BLaER1 treated with 17β-estradiol and CSF1 and Interleukin-3, amounts not matched to agents 10 nM and 100 nM (cell line): Measurements from ENCODE around the gene PDE11A.

Experiments used
- H3K27ac ChIP-seq, 11 experiments: shearing (Covaris generic); formaldehyde crosslinking; 2 replicates each; pipeline ENCODE4 v1.8.1; 2022
- H3K27me3 ChIP-seq, 11 experiments: shearing (Covaris generic); formaldehyde crosslinking; 2 replicates each; pipeline ENCODE4 v1.8.1; 2022
- H3K36me3 ChIP-seq, 11 experiments: shearing (Covaris generic); formaldehyde crosslinking; 2 replicates each; pipeline ENCODE4 v1.8.1; 2022
- H3K4me1 ChIP-seq, 10 experiments: shearing (Covaris generic); formaldehyde crosslinking; 2 replicates each; pipeline ENCODE4 v1.8.1; 2022
- H3K4me2 ChIP-seq, 11 experiments: shearing (Covaris generic); formaldehyde crosslinking; 2 replicates each; pipeline ENCODE4 v1.8.1; 2022
- H3K4me3 ChIP-seq, 10 experiments: shearing (Covaris generic); formaldehyde crosslinking; 2 replicates each; pipeline ENCODE4 v1.8.1; 2022
- H3K9ac ChIP-seq, 11 experiments: shearing (Covaris generic); formaldehyde crosslinking; 2 replicates each; pipeline ENCODE4 v1.8.1; 2022
- H3K9me3 ChIP-seq, 11 experiments: shearing (Covaris generic); formaldehyde crosslinking; replicated peaks in 1 of 11; 2 replicates each; pipeline ENCODE4 v1.8.1; 2022
- H4K20me1 ChIP-seq, 11 experiments: shearing (Covaris generic); formaldehyde crosslinking; 2 replicates each; pipeline ENCODE4 v1.8.1; 2022
- Cebpa-rat ChIP-seq, 11 experiments: shearing (Covaris generic); IDR thresholded peaks; 2 replicates each; pipeline ENCODE4 v1.8.1; 2022

The PDE11A gene

GRCh38 chr2:177606636-177607035 is 465.9 kb downstream of the PDE11A start:
- H3K4me1 ChIP-seq = no peaks in the 10 kb centered on the region
- no peaks in the 10 kb centered on the region for H3K36me3 ChIP-seq
- no peak overlapping the region for H3K27ac ChIP-seq
- H4K20me1 ChIP-seq = no peaks in the 10 kb centered on the region
- peaks cover 14 to 31% (median 21%) of the 10 kb centered on the region in 11 experiments for H3K9me3 ChIP-seq
- no peaks in the 10 kb centered on the region for H3K27me3 ChIP-seq
- no peak overlapping the region for H3K4me2 ChIP-seq
- H3K4me3 ChIP-seq = no peak overlapping the region
- no peak overlapping the region for H3K9ac ChIP-seq
- TF ChIP-seq Cebpa-rat (IDR thresholded peaks at IDR 0.05) = no peak

GRCh38 chr2:177604271-177605065 is 468.1 kb downstream of the PDE11A start:
- Histone ChIP-seq H3K9ac (no peak overlapping the region), H3K4me1 (no peaks in the 10 kb centered on the region), H3K4me3 (no peak overlapping the region), H3K27ac (no peak overlapping the region), H3K36me3 (no peaks in the 10 kb centered on the region), H4K20me1 (no peaks in the 10 kb centered on the region), H3K9me3 (peaks cover 12 to 21% (median 14%) of the 10 kb centered on the region in 11 experiments), H3K4me2 (no peak overlapping the region), H3K27me3 (no peaks in the 10 kb centered on the region)
- TF ChIP-seq Cebpa-rat (IDR thresholded peaks at IDR 0.05) = no peak

DNA sequence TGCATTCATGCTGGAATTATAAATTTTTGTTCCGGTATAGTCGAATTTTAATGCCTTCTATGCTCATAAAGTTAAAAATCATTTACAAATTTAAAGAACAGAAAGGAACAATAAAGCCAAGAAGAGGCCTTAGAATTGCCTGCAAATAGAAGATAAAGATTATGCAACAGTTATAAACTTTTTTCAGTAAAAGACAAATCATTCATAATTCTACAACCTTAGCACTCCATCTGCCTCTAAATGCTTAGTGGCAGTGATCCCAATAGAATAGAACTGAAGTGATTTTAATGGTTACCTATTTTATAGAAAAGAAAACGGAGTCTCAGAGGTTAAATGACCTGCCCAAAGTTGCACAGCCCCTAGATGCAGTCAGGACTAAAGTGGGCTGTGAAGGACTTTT is 468.8 kb downstream of the PDE11A start:
- H3K4me2 ChIP-seq = no peak overlapping the region
- H3K9ac ChIP-seq = no peak overlapping the region
- H3K4me3 ChIP-seq = no peak overlapping the region
- TF ChIP-seq Cebpa-rat (IDR thresholded peaks at IDR 0.05) = no peak
- H3K36me3 ChIP-seq = no peaks in the 10 kb centered on the region
- H3K4me1 ChIP-seq = no peaks in the 10 kb centered on the region
- H3K9me3 ChIP-seq = peaks cover 5 to 14% (median 7%) of the 10 kb centered on the region in 11 experiments; a peak in 20 of 22 replicates
- H4K20me1 ChIP-seq = no peaks in the 10 kb centered on the region
- H3K27me3 ChIP-seq = no peaks in the 10 kb centered on the region
- no peak overlapping the region for H3K27ac ChIP-seq

- no peak overlapping the region for H3K4me2 ChIP-seq
Measured at GRCh38 chr2:177603181-177603580, 469.4 kb downstream of the PDE11A start.

DNA sequence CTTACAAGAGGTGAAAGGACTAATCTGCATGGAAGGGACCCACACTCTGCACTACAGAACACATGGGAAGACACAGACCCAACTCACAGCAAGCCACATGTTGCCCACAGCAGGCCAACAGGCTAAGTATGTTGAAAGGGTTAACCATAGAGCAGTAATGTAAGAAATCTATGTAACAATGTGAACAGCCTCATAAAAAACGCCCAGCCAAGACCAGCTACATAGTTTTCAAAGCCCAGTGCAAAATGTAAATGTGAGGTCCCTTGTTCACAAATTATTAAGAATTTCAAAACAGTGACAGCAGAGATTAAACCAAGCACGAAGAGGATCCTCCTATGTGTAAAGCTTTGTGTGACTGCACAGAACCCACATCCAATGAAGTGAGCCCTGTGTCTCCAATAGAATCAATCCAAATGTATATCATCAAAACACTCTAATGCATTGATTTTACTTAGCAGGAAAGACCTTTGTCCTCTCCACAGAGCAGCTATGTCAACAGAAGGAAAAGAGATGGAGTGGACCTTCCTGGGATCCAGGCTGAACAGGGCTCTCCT is 469.9 kb downstream of the PDE11A start:
- Histone ChIP-seq H3K9ac (no peak overlapping the region), H3K36me3 (no peaks in the 10 kb centered on the region), H3K4me1 (no peaks in the 10 kb centered on the region), H3K9me3 (peaks cover 0 to 3% (median 0%) of the 10 kb centered on the region in 11 experiments; a peak in 5 of 22 replicates), H3K4me3 (no peak overlapping the region), H3K27ac (no peak overlapping the region), H3K27me3 (no peaks in the 10 kb centered on the region), H4K20me1 (no peaks in the 10 kb centered on the region), H3K4me2 (no peak overlapping the region)
- TF ChIP-seq Cebpa-rat (IDR thresholded peaks at IDR 0.05) = no peak

More at GRCh38 chr2:177603181-177603580, 469.4 kb downstream of the PDE11A start:
- Histone ChIP-seq H3K9ac (no peak overlapping the region), H3K27me3 (no peaks in the 10 kb centered on the region), H3K36me3 (no peaks in the 10 kb centered on the region), H4K20me1 (no peaks in the 10 kb centered on the region), H3K9me3 (peaks cover 0 to 8% (median under 1%) of the 10 kb centered on the region in 11 experiments; a peak in 5 of 22 replicates), H3K27ac (no peak overlapping the region), H3K4me1 (no peaks in the 10 kb centered on the region), H3K4me3 (no peak overlapping the region)
- no peak for TF ChIP-seq Cebpa-rat (IDR thresholded peaks at IDR 0.05)

DNA sequence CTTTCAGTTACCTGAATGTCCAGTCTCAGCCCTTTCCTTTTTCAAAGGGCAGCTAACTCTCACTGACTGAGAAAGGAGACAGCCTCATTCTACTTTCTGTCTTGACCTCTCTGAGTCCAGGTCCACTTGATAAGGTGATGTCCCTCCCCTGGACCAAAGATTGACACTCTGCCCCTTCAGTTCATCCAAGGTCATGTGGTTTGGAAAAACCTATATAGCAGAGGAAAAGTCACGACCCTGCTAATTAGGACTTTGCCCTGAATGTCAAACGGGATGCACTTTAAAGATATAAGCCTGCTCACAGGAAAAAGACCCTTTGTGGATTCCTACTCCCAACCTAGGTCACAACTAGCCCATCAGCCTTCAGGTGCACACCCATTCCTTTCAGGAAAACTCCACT is 471.7 kb downstream of the PDE11A start:
- H3K9ac ChIP-seq = no peak overlapping the region
- no peak overlapping the region for H3K4me2 ChIP-seq
- no peaks in the 10 kb centered on the region for H3K27me3 ChIP-seq
- no peaks in the 10 kb centered on the region; a peak in 1 of 22 replicates for H3K9me3 ChIP-seq
- no peaks in the 10 kb centered on the region for H3K36me3 ChIP-seq
- H4K20me1 ChIP-seq = no peaks in the 10 kb centered on the region
- no peak overlapping the region for H3K27ac ChIP-seq
- no peak overlapping the region for H3K4me3 ChIP-seq
- no peaks in the 10 kb centered on the region for H3K4me1 ChIP-seq
- no peak for TF ChIP-seq Cebpa-rat (IDR thresholded peaks at IDR 0.05)

DNA sequence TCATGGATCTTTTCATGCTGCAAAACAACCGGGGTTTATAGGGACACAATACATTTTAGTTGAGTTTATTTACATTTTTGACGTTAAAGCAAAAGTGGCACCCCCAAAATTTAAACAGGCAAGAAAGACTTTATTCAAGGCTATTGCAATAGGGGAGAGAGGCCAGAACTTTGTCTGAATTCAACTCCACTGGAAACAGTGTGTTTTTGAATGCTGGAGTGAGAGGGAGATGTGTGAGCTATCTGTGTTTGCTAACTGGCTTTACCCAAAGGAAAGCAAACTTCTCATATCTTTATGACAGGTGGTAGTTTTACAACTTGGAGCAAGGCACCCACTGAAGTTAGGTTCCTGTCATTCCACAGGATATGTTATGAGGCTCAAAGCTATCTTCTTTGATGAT is 472.6 kb downstream of the PDE11A start:
- Histone ChIP-seq H3K27me3 (no peaks in the 10 kb centered on the region), H3K4me2 (no peak overlapping the region), H3K4me1 (no peaks in the 10 kb centered on the region), H4K20me1 (no peaks in the 10 kb centered on the region), H3K4me3 (no peak overlapping the region), H3K9ac (no peak overlapping the region), H3K36me3 (no peaks in the 10 kb centered on the region), H3K27ac (no peak overlapping the region), H3K9me3 (no peaks in the 10 kb centered on the region; a peak in 1 of 22 replicates)
- no peak for TF ChIP-seq Cebpa-rat (IDR thresholded peaks at IDR 0.05)

- no peak overlapping the region for H3K27ac ChIP-seq
- TF ChIP-seq Cebpa-rat (IDR thresholded peaks at IDR 0.05) = no peak
- H3K27me3 ChIP-seq = no peaks in the 10 kb centered on the region
Measured at GRCh38 chr2:177599139-177599688, 473.4 kb downstream of the PDE11A start.

DNA sequence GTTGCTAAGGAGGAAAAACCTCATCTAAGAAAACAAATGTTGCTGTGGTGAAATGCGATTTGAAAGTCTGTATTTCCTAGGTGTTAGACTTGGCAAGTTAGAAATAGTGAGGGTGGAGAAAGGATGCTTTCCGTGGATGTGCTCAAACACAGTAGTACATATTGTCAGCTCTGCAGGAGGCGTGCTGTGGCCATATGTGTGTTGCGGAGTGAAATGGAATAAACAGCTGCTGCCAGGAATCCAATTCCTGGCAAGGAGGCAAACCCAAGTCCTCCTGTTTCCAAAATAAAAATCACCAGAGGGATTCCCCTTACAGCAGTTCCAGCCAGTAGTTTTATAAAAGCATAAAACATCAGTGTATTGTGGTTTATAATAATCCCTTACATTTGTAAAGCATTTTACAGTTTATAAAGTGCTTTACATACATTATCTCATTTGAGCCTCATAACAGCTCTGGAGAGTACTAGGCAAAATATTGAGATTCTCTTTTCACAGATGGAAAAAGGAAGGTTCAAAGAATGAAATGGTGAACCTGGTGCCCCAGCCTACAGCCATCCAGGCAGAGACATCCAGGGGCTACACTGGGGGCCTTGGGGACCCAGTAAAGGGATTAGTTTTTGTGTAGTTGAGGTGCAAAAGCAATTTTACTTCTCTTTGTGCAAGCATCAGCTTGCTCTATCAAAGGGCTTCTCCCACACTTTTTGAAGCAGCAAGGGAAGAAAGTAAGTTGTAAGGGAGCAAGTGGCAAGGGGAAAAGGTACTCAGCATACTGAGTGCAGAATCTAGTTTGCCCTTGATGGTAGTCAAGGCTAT is 474.0 kb downstream of the PDE11A start:
- H3K4me1 ChIP-seq = no peaks in the 10 kb centered on the region
- no peak overlapping the region for H3K27ac ChIP-seq
- H3K4me2 ChIP-seq = no peak overlapping the region
- H3K9me3 ChIP-seq = no peaks in the 10 kb centered on the region; a peak in 1 of 22 replicates
- H3K9ac ChIP-seq = no peak overlapping the region
- no peak for TF ChIP-seq Cebpa-rat (IDR thresholded peaks at IDR 0.05)
- no peak overlapping the region for H3K4me3 ChIP-seq
- H3K27me3 ChIP-seq = no peaks in the 10 kb centered on the region
- H4K20me1 ChIP-seq = no peaks in the 10 kb centered on the region
- H3K36me3 ChIP-seq = no peaks in the 10 kb centered on the region

More at GRCh38 chr2:177599139-177599688, 473.4 kb downstream of the PDE11A start:
- Histone ChIP-seq H3K9me3 (no peaks in the 10 kb centered on the region; a peak in 1 of 22 replicates), H3K4me1 (no peaks in the 10 kb centered on the region), H3K9ac (no peak overlapping the region), H3K36me3 (no peaks in the 10 kb centered on the region), H3K4me3 (no peak overlapping the region), H3K4me2 (no peak overlapping the region), H4K20me1 (no peaks in the 10 kb centered on the region)
